Body of pancreas (tissue), 4 donors: Measurements from ENCODE around the gene CDKAL1. TPM values are rescaled to one million over a fixed set of nuclear protein-coding genes. Genes with fewer than 3 reads are reported as not detected.

Experiments
- ATAC-seq: fragments of 150-250 bp; one replicate; pipeline ENCODE4 v1.9.1; 2016
- DNase-seq, 4 donors: peaks; one replicate each; pipeline ENCODE4 v3.0.0-alpha.2; 2019
- H3K27ac ChIP-seq, 4 donors: fragments of 200-600 bp; sonication (generic); 1 replicate in 3 of 4; 2 replicates in 1 of 4; pipeline versions ENCODE4 v1.5.1 to v1.6.1; 2016 to 2019; ENCODE audit warnings: mild to moderate bottlenecking in 1 of 4, mixed read lengths in 1 of 4, moderate library complexity in 1 of 4
- H3K27me3 ChIP-seq, 2 donors: fragments of 200-600 bp; sonication (generic); one replicate each; pipeline ENCODE4 v1.6.0; 2016; ENCODE audit warnings: mild to moderate bottlenecking in 1 of 2
- H3K36me3 ChIP-seq, 2 donors: fragments of 200-600 bp; sonication (generic); replicated peaks in 1 of 2; 2 replicates each; pipeline ENCODE4 v1.5.1; 2016; ENCODE audit warnings: low read depth in 2 of 2; ENCODE audit not compliant: insufficient read depth in 1 of 2
- H3K4me1 ChIP-seq: fragments of 200-600 bp; sonication (generic); one replicate; pipeline ENCODE4 v1.6.0; 2016
- H3K4me3 ChIP-seq, 2 donors: fragments of 200-600 bp; sonication (generic); 1 replicate in 1 of 2; 2 replicates in 1 of 2; pipeline ENCODE4 v1.5.1; 2016 to 2019
- H3K9me3 ChIP-seq, 3 donors: fragments of 200-600 bp; sonication (generic); 1 replicate in 2 of 3; 2 replicates in 1 of 3; pipeline ENCODE4 v1.5.1; 2016
- POLR2A ChIP-seq, 3 donors: fragments of 450-650 bp; IDR thresholded peaks; one replicate each; pipeline ENCODE4 v1.6.1; 2016; ENCODE audit warnings: antibody characterized with exemption in 3 of 3, mild to moderate bottlenecking in 2 of 3
- WGBS, 2 donors: methylation state at CpG; one replicate each; pipeline ENCODE4 v1.1.5; 2017; 5-methylcytosine and 5-hydroxymethylcytosine counted together
- intact Hi-C: fragments of 100-400 bp; cut with DNase I; formaldehyde crosslinking; loops from one replicate; pipeline ENCODE4 v1.15.1; 2023
- total RNA-seq, 2 donors: library from RNA; depleted of rRNA; stranded (reverse); fragments of >200 nt; gene quantifications; one replicate each; pipeline ENCODE4 v1.1.0, GENCODE V29; 2016
- TF ChIP-seq, protein P1 (sequence below), 7 experiments: fragments of 450-650 bp in 4 of 7; fragments of 200-600 bp in 3 of 7; sonication (generic) in 3 of 7; IDR thresholded peaks; one replicate each; pipeline ENCODE4 v1.5.1; 2016 to 2019; ENCODE audit warnings: antibody characterized with exemption in 7 of 7

CDKAL1 gene
- total RNA-seq, 2 donors from 2014 or later, result 16.3 to 18.1 TPM

DNA sequence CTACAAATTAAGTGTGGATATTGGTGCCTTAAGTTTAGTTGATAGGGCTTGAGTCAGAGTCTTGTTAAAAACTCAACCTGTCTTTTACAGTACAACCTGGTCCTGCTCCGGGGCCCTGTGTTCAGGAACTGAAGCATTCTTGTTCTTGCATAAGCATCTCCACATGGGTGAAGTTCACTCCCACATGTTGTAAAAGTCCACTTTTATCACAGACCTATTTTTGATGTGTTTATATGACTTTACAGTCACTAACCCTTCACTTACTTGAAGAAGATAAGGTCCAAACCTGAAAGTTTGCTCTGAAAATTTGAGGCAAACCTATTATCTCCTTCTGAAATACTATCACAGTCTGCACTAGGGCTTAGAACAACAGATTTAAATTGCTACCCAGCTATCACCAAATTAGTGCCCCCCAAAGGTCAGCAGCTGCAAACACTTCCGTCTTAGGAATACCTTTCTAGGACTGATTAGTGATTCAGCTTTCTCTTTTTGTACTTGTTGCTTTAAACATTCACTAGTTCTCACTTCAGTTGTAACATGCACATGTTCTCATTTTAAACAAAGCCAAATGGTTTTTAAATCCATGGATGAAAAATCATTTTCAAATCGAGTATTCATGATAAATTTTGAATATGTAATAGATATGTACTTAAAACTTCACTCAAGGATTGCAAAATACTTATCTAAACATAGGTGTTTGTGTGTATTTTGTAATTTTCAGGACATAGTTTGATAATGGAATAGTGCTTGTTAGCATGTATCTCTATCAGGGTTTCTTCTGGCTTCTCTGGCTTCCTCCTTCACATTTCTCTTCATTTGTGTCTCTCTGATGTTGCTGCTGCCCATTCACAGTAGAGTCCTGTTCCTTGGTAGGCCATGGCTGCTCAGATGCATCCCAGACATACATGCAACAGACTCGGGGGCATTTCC is 589.5 kb downstream of the CDKAL1 start:
- TF ChIP-seq POLR2A (IDR thresholded peaks at IDR 0.05), result no peak
- TF ChIP-seq, protein P1, sequence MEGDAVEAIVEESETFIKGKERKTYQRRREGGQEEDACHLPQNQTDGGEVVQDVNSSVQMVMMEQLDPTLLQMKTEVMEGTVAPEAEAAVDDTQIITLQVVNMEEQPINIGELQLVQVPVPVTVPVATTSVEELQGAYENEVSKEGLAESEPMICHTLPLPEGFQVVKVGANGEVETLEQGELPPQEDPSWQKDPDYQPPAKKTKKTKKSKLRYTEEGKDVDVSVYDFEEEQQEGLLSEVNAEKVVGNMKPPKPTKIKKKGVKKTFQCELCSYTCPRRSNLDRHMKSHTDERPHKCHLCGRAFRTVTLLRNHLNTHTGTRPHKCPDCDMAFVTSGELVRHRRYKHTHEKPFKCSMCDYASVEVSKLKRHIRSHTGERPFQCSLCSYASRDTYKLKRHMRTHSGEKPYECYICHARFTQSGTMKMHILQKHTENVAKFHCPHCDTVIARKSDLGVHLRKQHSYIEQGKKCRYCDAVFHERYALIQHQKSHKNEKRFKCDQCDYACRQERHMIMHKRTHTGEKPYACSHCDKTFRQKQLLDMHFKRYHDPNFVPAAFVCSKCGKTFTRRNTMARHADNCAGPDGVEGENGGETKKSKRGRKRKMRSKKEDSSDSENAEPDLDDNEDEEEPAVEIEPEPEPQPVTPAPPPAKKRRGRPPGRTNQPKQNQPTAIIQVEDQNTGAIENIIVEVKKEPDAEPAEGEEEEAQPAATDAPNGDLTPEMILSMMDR (IDR thresholded peaks at IDR 0.05), result no peak
- ATAC-seq (no peak), DNase-seq (no peak)
- H3K27me3 ChIP-seq, result no peaks in the 10 kb centered on the region
- 78 to 89% methylated on average over 4 of the region's 4 CpGs for WGBS, 2 donors
- intact Hi-C loops, result no loop called here
- no peak overlapping the region for H3K27ac ChIP-seq
- no peaks in the 10 kb centered on the region for H3K4me1 ChIP-seq
- H3K4me3 ChIP-seq, result no peak overlapping the region
- no peaks in the 10 kb centered on the region for H3K36me3 ChIP-seq
- H3K9me3 ChIP-seq, result no peaks in the 10 kb centered on the region

DNA sequence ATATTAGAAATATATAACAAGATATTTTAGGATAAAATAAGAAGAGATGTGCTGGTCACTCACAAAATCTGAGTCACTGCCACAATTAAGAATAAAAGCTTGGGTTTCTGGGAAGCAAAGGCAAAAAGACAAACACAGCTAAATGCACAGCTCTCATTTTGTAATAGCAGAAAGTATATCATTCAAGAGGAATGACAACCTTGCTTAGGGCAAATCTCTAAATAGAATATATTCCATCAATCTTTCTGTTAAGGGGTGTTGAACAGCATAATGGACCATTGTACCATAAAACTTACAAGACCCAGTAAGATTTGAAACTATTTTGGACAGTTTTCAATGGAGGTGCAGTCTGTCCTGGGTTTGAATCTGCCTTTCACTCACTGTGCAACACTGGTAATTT is 594.3 kb downstream of the CDKAL1 start:
- Histone ChIP-seq H3K9me3 (no peaks in the 10 kb centered on the region), H3K27me3 (no peaks in the 10 kb centered on the region), H3K4me3 (no peak overlapping the region), H3K36me3 (no peaks in the 10 kb centered on the region), H3K27ac (no peak overlapping the region), H3K4me1 (no peaks in the 10 kb centered on the region)
- intact Hi-C loops, result no loop called here
- DNase-seq (no peak), ATAC-seq (no peak)
- TF ChIP-seq POLR2A (IDR thresholded peaks at IDR 0.05), result no peak
- TF ChIP-seq, protein P1 (IDR thresholded peaks at IDR 0.05), result no peak

DNA sequence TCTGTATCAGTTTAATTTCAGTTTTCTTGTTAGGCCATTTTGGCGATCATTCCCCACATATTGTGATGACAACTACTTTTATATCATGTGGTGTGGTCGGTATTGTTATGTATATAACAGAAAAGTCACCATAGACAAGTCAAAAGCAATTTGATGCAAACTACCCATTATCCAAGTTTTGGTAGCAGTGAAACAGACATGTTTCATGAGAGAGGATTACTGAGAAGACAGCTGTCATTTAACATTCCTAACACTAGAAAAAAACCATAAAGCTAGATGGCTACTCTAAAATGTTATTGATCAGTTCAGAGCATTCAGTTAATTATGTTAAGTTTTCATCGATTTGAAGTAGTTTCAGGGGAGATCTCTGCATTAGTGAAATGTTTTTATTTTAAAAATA is 597.1 kb downstream of the CDKAL1 start:
- no peaks in the 10 kb centered on the region for H3K4me1 ChIP-seq
- 93 to 95% methylated on average over 3 of the region's 3 CpGs for WGBS, 2 donors
- ATAC-seq (no peak), DNase-seq (no peak)
- no peaks in the 10 kb centered on the region for H3K36me3 ChIP-seq
- no peaks in the 10 kb centered on the region for H3K27me3 ChIP-seq
- no peak for TF ChIP-seq POLR2A (IDR thresholded peaks at IDR 0.05)
- TF ChIP-seq, protein P1 (IDR thresholded peaks at IDR 0.05), result no peak
- H3K9me3 ChIP-seq, result no peaks in the 10 kb centered on the region
- no peak overlapping the region for H3K27ac ChIP-seq
- H3K4me3 ChIP-seq, result no peak overlapping the region
- intact Hi-C loops, result no loop called here

DNA sequence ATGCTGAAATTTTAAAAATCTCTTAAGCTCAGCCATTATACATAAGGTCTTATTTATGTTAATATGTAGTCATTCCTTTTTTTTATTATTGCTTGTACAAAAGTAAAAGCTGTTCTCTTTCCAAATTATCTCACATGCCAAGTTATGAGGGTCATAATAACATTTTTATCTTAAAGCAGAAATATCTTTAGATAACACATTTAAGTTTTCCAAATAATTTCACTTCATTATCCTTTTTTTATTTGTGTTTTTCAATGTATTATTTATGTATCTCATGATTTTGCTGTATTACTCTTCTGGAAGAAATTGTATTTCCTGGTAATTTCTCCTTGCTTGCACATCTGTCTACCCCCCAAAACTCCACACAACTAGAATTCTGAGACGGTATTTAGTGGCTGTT is 598.2 kb downstream of the CDKAL1 start:
- H3K36me3 ChIP-seq, result no peaks in the 10 kb centered on the region
- H3K4me1 ChIP-seq, result no peaks in the 10 kb centered on the region
- ATAC-seq, result no peak
- DNase-seq, result no peak
- no peaks in the 10 kb centered on the region for H3K9me3 ChIP-seq
- H3K27ac ChIP-seq, result no peak overlapping the region
- 72 to 84% methylated on average over 1 of the region's 1 CpG for WGBS, 2 donors
- H3K4me3 ChIP-seq, result no peak overlapping the region
- TF ChIP-seq, protein P1 (IDR thresholded peaks at IDR 0.05), result no peak
- TF ChIP-seq POLR2A (IDR thresholded peaks at IDR 0.05), result no peak
- intact Hi-C loops, result no loop called here
- H3K27me3 ChIP-seq, result no peaks in the 10 kb centered on the region
